Ramos (cell line): ENCODE data around the gene VWA3A.
"Not testable (repeated sequence)": the region's sequence is repeated elsewhere in the genome, so short reads cannot be mapped to it uniquely, and the experiment has no call there.

ENCODE experiments used
- in situ Hi-C: fragments of 300-500 bp; cut with MboI; formaldehyde crosslinking; loops from one replicate; pipeline ENCODE4 v1.14.3; 2022; ENCODE audit warnings: low sequenced_read_pairs; ENCODE audit not compliant: unreplicated experiment

The VWA3A gene

GRCh38 chr16:22086440-22086839, 5.9 kb upstream of the VWA3A start:
- in situ Hi-C loops: loop anchor here (5.0 kb wide), 1 partner anchor 84 kb away; the partner anchor contains the start of gene PDZD9

- in situ Hi-C loops: loop anchor here (5.0 kb wide), 1 partner anchor 86 kb away; the partner anchor contains the start of gene PDZD9
Measured at GRCh38 chr16:22088642-22089041, 3.7 kb upstream of the VWA3A start.

GRCh38 chr16:22089910-22090309, 2.4 kb upstream of the VWA3A start:
- in situ Hi-C loops: loop anchor here (5.0 to 10.0 kb wide), 2 partner anchors 88 to 95 kb away; partner anchors contain the start of gene PDZD9

- in situ Hi-C loops: loop anchor here (10.0 kb wide), 1 partner anchor 93 kb away; no protein-coding TSS in a partner anchor
Measured at GRCh38 chr16:22091721-22092120, 620 bp upstream of the VWA3A start.

GRCh38 chr16:22093331-22093730, 990 bp downstream of the VWA3A start:
- in situ Hi-C loops: loop anchor here (10.0 kb wide), 1 partner anchor 91 kb away; no protein-coding TSS in a partner anchor

- in situ Hi-C loops: loop anchor here (10.0 kb wide), 1 partner anchor 91 kb away; no protein-coding TSS in a partner anchor
Measured at GRCh38 chr16:22093996-22094395, 1.7 kb downstream of the VWA3A start.

GRCh38 chr16:22098405-22099255, 6.3 kb downstream of the VWA3A start:
- in situ Hi-C loops: loop anchor here (10.0 kb wide), 1 partner anchor 86 kb away; no protein-coding TSS in a partner anchor

GRCh38 chr16:22099256-22099975, 7.1 kb downstream of the VWA3A start:
- in situ Hi-C loops: loop anchor here (10.0 kb wide), 1 partner anchor 85 kb away; no protein-coding TSS in a partner anchor

GRCh38 chr16:22103441-22103840, 11.1 kb downstream of the VWA3A start:
- in situ Hi-C loops: no loop called here

GRCh38 chr16:22109258-22109898, 17.0 kb downstream of the VWA3A start:
- in situ Hi-C loops: no loop called here

- in situ Hi-C loops: not testable (repeated sequence)
Measured at GRCh38 chr16:22111629-22112028, 19.3 kb downstream of the VWA3A start.

GRCh38 chr16:22116095-22116700, 23.9 kb downstream of the VWA3A start:
- in situ Hi-C loops: no loop called here

- in situ Hi-C loops: no loop called here
Measured at GRCh38 chr16:22117609-22118008, 25.3 kb downstream of the VWA3A start.

- in situ Hi-C loops: no loop called here
Measured at GRCh38 chr16:22120440-22120839, 28.1 kb downstream of the VWA3A start.

GRCh38 chr16:22122239-22122638, 29.9 kb downstream of the VWA3A start:
- in situ Hi-C loops: no loop called here

- in situ Hi-C loops: no loop called here
Measured at GRCh38 chr16:22123146-22123545, 30.8 kb downstream of the VWA3A start.

GRCh38 chr16:22123759-22124490, 31.6 kb downstream of the VWA3A start:
- in situ Hi-C loops: no loop called here

GRCh38 chr16:22124583-22125284, 32.4 kb downstream of the VWA3A start:
- in situ Hi-C loops: no loop called here
